Stimulated activated CD8-positive, alpha-beta memory T cell treated with anti-CD3 and anti-CD28 coated beads, Interleukin-7, amount 100 ng/mL, for 48 hours (primary cell): Measurements from ENCODE around the gene MAGI1.

Source experiments
- DNase-seq, 2 donors: peaks; one replicate each; pipeline ENCODE4 v3.0.0-alpha.2; 2020; ENCODE audit warnings: low read depth in 1 of 2; ENCODE audit errors: extremely low read depth in 1 of 2

Gene MAGI1

GRCh38 chr3:65854606-65855304 is 184.0 kb downstream of the MAGI1 start:
- no peak for DNase-seq

- DNase-seq: no peak
Observed at GRCh38 chr3:65851827-65852226, 186.9 kb downstream of the MAGI1 start.

GRCh38 chr3:65850261-65850660 is 188.5 kb downstream of the MAGI1 start:
- no peak for DNase-seq

- no peak for DNase-seq
Observed at GRCh38 chr3:65848024-65848423, 190.7 kb downstream of the MAGI1 start.

GRCh38 chr3:65846936-65847335 is 191.8 kb downstream of the MAGI1 start:
- DNase-seq: no peak

- DNase-seq: no peak
Observed at GRCh38 chr3:65844370-65844769, 194.3 kb downstream of the MAGI1 start.

- no peak for DNase-seq
Observed at GRCh38 chr3:65843732-65844131, 195.0 kb downstream of the MAGI1 start.

GRCh38 chr3:65837604-65838003 is 201.1 kb downstream of the MAGI1 start:
- no peak for DNase-seq

GRCh38 chr3:65836047-65836446 is 202.7 kb downstream of the MAGI1 start:
- no peak for DNase-seq

GRCh38 chr3:65833761-65834505 is 204.8 kb downstream of the MAGI1 start:
- no peak for DNase-seq

GRCh38 chr3:65831733-65832425 is 206.8 kb downstream of the MAGI1 start:
- no peak for DNase-seq

- no peak for DNase-seq
Observed at GRCh38 chr3:65830948-65831732, 207.6 kb downstream of the MAGI1 start.

GRCh38 chr3:65829228-65829627 is 209.5 kb downstream of the MAGI1 start:
- no peak for DNase-seq

GRCh38 chr3:65828706-65829105 is 210.0 kb downstream of the MAGI1 start:
- DNase-seq: no peak

- DNase-seq: no peak
Observed at GRCh38 chr3:65827076-65827475, 211.6 kb downstream of the MAGI1 start.

GRCh38 chr3:65824166-65824565 is 214.6 kb downstream of the MAGI1 start:
- no peak for DNase-seq

GRCh38 chr3:65820600-65820999 is 218.1 kb downstream of the MAGI1 start:
- DNase-seq: no peak

- no peak for DNase-seq
Observed at GRCh38 chr3:65819896-65820295, 218.8 kb downstream of the MAGI1 start.

GRCh38 chr3:65817553-65818126 is 221.1 kb downstream of the MAGI1 start:
- DNase-seq: no peak

- no peak for DNase-seq
Observed at GRCh38 chr3:65816208-65816607, 222.5 kb downstream of the MAGI1 start.
